Measurements from ENCODE around the gene ANKK1.

Gene ANKK1

DNA sequence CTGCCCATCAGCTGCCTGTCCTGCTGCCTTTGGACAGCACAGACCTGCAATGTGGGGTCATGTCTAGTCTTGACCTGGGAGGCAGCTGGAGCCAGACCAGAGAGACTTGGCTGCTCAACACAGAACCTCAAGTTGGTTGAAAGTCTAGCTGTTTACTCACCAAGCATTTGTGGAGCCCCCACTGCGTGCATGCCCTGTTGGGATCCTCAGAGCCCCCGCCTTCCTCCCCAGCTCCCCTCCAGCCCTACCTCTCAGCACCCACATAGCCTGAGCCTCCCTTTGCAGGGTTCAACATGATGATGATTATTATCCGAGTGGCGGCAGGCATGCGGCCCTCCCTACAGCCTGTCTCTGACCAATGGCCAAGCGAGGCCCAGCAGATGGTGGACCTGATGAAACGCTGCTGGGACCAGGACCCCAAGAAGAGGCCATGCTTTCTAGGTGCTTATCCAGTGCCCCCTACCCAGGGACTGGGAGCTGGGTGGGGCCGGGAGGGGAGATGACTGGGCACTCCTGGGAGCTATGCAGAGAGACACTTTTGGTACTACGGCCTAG, 8.3 kb downstream of the ANKK1 start (continued):
- TF ChIP-seq, protein P1, sequence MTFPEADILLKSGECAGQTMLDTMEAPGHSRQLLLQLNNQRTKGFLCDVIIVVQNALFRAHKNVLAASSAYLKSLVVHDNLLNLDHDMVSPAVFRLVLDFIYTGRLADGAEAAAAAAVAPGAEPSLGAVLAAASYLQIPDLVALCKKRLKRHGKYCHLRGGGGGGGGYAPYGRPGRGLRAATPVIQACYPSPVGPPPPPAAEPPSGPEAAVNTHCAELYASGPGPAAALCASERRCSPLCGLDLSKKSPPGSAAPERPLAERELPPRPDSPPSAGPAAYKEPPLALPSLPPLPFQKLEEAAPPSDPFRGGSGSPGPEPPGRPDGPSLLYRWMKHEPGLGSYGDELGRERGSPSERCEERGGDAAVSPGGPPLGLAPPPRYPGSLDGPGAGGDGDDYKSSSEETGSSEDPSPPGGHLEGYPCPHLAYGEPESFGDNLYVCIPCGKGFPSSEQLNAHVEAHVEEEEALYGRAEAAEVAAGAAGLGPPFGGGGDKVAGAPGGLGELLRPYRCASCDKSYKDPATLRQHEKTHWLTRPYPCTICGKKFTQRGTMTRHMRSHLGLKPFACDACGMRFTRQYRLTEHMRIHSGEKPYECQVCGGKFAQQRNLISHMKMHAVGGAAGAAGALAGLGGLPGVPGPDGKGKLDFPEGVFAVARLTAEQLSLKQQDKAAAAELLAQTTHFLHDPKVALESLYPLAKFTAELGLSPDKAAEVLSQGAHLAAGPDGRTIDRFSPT (tag by site-specific recombination; IDR thresholded peaks at IDR 0.05), result no peak
- TF ChIP-seq ZBTB1 (tag by site-specific recombination; IDR thresholded peaks at IDR 0.05) (no peak), OSR2 (tag by site-specific recombination; IDR thresholded peaks at IDR 0.05) (no peak), YY2 (tag by site-specific recombination; IDR thresholded peaks at IDR 0.05) (no peak), ZBTB20 (tag by site-specific recombination; IDR thresholded peaks at IDR 0.05) (no peak), ZNF133 (tag by site-specific recombination; IDR thresholded peaks at IDR 0.05) (no peak), ZNF654 (tag by site-specific recombination; IDR thresholded peaks at IDR 0.05; ENCODE audit: low read depth) (no peak), ZNF76 (tag by site-specific recombination; IDR thresholded peaks at IDR 0.05; ENCODE audit: borderline replicate concordance, low read depth) (no peak), SP2 (tag by site-specific recombination; IDR thresholded peaks at IDR 0.05) (no peak)
- TF ChIP-seq, protein P2, sequence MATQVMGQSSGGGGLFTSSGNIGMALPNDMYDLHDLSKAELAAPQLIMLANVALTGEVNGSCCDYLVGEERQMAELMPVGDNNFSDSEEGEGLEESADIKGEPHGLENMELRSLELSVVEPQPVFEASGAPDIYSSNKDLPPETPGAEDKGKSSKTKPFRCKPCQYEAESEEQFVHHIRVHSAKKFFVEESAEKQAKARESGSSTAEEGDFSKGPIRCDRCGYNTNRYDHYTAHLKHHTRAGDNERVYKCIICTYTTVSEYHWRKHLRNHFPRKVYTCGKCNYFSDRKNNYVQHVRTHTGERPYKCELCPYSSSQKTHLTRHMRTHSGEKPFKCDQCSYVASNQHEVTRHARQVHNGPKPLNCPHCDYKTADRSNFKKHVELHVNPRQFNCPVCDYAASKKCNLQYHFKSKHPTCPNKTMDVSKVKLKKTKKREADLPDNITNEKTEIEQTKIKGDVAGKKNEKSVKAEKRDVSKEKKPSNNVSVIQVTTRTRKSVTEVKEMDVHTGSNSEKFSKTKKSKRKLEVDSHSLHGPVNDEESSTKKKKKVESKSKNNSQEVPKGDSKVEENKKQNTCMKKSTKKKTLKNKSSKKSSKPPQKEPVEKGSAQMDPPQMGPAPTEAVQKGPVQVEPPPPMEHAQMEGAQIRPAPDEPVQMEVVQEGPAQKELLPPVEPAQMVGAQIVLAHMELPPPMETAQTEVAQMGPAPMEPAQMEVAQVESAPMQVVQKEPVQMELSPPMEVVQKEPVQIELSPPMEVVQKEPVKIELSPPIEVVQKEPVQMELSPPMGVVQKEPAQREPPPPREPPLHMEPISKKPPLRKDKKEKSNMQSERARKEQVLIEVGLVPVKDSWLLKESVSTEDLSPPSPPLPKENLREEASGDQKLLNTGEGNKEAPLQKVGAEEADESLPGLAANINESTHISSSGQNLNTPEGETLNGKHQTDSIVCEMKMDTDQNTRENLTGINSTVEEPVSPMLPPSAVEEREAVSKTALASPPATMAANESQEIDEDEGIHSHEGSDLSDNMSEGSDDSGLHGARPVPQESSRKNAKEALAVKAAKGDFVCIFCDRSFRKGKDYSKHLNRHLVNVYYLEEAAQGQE (tag by site-specific recombination; IDR thresholded peaks at IDR 0.05), result no peak
- TF ChIP-seq, protein P3, sequence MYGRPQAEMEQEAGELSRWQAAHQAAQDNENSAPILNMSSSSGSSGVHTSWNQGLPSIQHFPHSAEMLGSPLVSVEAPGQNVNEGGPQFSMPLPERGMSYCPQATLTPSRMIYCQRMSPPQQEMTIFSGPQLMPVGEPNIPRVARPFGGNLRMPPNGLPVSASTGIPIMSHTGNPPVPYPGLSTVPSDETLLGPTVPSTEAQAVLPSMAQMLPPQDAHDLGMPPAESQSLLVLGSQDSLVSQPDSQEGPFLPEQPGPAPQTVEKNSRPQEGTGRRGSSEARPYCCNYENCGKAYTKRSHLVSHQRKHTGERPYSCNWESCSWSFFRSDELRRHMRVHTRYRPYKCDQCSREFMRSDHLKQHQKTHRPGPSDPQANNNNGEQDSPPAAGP (tag by site-specific recombination; IDR thresholded peaks at IDR 0.05), result no peak

DNA sequence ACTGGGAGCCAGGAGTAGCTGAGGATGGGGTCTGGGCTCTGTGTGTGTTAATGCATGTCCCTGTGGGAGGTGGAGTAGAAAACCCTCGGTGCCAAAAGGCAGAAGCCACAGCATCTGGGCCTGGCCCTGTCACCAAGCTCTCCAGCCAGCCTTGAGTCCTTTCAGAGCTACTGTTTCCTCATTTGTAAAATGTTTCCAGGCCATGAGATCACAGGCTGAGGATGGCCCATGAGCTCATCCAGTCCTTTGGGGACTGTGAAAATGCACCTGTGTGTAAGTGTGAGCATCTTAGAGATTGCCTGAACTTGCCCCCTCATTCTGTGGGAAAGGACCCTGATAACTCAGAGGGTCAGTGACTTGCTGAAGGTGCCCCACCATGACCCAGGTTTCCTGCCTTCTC, 9.1 kb downstream of the ANKK1 start:
- CTCF ChIA-PET, result interaction anchor here (0.6 to 1.6 kb wide), 3 partner anchors 9 to 844 kb away, joined by 3 to 4 read pairs (median 3); partner anchors contain the start of gene ANKK1
- H3K4me3 ChIP-seq (ENCODE audit: low read depth, low read length), result no peak overlapping the region
- H3K9me3 ChIP-seq (ENCODE audit: control insufficient read depth, insufficient read depth, low read depth, low read length), result no peaks in the 10 kb centered on the region
- no peaks in the 10 kb centered on the region for H3K36me3 ChIP-seq (ENCODE audit: control insufficient read depth in 2 of 2, insufficient read depth in 1 of 2, low read length in 2 of 2)
- no peak for TF ChIP-seq ZNF521 (tag by site-specific recombination; IDR thresholded peaks at IDR 0.05)
- peak; percentile 33; the same call in 1 of the 2 replicates for TF ChIP-seq ZNF335 (tag by site-specific recombination; conservative IDR thresholded peaks at IDR 0.05)
- no peak overlapping the region for H3K27ac ChIP-seq (ENCODE audit: extremely low read depth, low read depth, low read length)
- no peaks in the 10 kb centered on the region for H3K4me1 ChIP-seq (ENCODE audit: control insufficient read depth, insufficient read depth, low read length)
- POLR2A ChIA-PET, result no interaction called here

DNA sequence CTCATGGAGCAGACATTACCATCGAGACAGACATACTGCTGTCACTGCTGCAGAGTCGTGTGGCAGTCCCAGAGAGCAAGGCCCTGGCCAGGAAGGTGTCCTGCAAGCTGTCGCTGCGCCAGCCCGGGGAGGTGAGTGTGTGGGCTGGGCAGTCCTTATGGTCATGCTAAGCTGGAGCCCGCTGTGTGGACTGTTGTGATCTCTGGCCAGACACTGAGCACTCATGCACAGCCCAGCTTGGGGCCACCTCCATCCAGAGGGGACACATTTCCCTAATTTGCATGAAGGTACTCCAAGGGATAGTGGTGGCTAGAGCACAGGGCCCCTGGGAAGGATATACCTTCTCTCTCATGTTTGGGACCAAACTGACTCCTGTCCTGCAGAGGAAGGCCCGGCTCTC, 9.6 kb downstream of the ANKK1 start:
- Histone ChIP-seq H3K4me3 (ENCODE audit: low read depth, low read length) (no peak overlapping the region), H3K36me3 (ENCODE audit: control insufficient read depth in 2 of 2, insufficient read depth in 1 of 2, low read length in 2 of 2) (no peaks in the 10 kb centered on the region), H3K9me3 (ENCODE audit: control insufficient read depth, insufficient read depth, low read depth, low read length) (no peaks in the 10 kb centered on the region), H3K27ac (ENCODE audit: extremely low read depth, low read depth, low read length) (no peak overlapping the region), H3K4me1 (ENCODE audit: control insufficient read depth, insufficient read depth, low read length) (no peaks in the 10 kb centered on the region)
- ChIA-PET POLR2A (no interaction called here), CTCF (interaction anchor here (0.7 to 1.6 kb wide), 3 partner anchors 9 to 124 kb away, joined by 3 to 4 read pairs (median 4); partner anchors contain the start of gene ANKK1)
- TF ChIP-seq ZNF10 (tag by site-specific recombination; IDR thresholded peaks at IDR 0.05) (no peak), ZNF37A (tag by site-specific recombination; IDR thresholded peaks at IDR 0.05) (no peak), ZNF223 (tag by site-specific recombination; IDR thresholded peaks at IDR 0.05) (no peak), GFI1B (tag by site-specific recombination; IDR thresholded peaks at IDR 0.05) (no peak), IKZF3 (tag by site-specific recombination; IDR thresholded peaks at IDR 0.05) (no peak)
- TF ChIP-seq, protein P4, sequence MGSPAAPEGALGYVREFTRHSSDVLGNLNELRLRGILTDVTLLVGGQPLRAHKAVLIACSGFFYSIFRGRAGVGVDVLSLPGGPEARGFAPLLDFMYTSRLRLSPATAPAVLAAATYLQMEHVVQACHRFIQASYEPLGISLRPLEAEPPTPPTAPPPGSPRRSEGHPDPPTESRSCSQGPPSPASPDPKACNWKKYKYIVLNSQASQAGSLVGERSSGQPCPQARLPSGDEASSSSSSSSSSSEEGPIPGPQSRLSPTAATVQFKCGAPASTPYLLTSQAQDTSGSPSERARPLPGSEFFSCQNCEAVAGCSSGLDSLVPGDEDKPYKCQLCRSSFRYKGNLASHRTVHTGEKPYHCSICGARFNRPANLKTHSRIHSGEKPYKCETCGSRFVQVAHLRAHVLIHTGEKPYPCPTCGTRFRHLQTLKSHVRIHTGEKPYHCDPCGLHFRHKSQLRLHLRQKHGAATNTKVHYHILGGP (tag by site-specific recombination; IDR thresholded peaks at IDR 0.05), result no peak

Measured in HEK293 (cell line).